Thoracic aorta endothelial cell (primary cell): ENCODE measurements around the gene RBM47. TPM values are rescaled to one million over a fixed set of nuclear protein-coding genes. Genes with fewer than 3 reads are reported as not detected.

ENCODE experiments used
- small RNA-seq: library from RNA; depleted of rRNA; stranded (forward); fragments of <200 nt; gene quantifications from one replicate; pipeline ENCODE3, GENCODE V24; 2012
- total RNA-seq: library from RNA; depleted of rRNA; stranded (reverse); fragments of >200 nt; gene quantifications from 2 replicates; pipeline ENCODE4 v1.2.3, GENCODE V29; 2012

The RBM47 gene
- 0.13 and 0.22 TPM in 2 replicates for total RNA-seq

GRCh38 chr4:40629401-40630334, at the start of gene RBM47:
RBM47 (minus strand) TSS chr4:40629864; CDS start chr4:40438893, 190,971 bp downstream.

Small RNA genes lying within 50 kb of the gene (small RNA-seq; reads per million reads assigned to genes)
- gene AC098869.1 (not detected), gene MIR4802 (not detected), gene RNU7-74P (not detected)

Other genes starting within 250 kb of the RBM47 start
- under 0.01 TPM in 1 of 2 replicates, not detected in the other for gene NSUN7, start 120.1 kb upstream of the RBM47 start, total RNA-seq